GM12875 (cell line): ENCODE data around the gene TIMM44.

ENCODE experiments used
- H3K4me3 ChIP-seq: one replicate; pipeline ENCODE4 v1.5.1; 2011; ENCODE audit warnings: low read depth, low read length, control low read depth
- TF ChIP-seq, protein P1 (sequence below): IDR thresholded peaks from 2 replicates; pipeline ENCODE4 v1.5.1; 2011; ENCODE audit warnings: low read depth, mild to moderate bottlenecking, control low read depth, inconsistent platforms, low read length, moderate library complexity, borderline replicate concordance; ENCODE audit not compliant: insufficient read depth

TIMM44 gene

DNA sequence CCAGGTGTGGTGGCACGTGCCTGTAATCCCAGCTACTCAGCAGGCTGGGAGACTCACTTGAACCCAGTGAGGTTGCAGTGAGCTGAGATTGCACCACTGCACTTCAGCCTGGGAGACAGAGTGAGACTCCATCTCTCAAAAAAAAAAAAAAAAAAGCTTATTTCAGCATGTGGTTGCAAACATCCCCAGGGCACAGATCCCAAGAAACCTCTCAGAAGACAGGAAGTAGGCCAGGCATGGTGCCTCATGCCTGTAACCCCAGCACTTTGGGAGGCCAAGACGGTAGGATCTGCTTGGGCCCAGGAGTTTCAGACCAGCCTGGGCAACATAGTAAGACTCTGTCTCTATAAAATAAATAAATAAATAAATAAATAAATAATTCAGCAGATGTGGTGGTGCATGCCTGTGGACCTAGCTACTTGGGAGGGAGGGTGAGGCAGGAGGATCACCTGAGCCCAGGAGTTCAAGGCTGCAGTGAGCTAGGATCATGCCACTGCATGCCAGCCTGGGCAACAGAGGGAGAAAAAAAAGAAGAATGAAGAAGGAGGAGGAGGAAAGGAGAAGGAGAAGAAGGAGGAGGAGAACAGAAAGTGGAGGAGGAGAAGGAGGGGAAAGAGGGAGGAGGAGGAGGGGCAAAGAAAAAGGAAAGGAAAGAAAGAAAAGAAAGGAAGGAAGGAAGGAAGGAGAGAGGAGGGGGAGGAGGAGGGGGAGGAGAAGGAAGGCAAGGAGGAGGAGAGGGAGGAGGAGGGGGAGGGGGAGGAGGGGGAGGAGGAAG, 59.5 kb downstream of the TIMM44 start:
- TF ChIP-seq, protein P1, sequence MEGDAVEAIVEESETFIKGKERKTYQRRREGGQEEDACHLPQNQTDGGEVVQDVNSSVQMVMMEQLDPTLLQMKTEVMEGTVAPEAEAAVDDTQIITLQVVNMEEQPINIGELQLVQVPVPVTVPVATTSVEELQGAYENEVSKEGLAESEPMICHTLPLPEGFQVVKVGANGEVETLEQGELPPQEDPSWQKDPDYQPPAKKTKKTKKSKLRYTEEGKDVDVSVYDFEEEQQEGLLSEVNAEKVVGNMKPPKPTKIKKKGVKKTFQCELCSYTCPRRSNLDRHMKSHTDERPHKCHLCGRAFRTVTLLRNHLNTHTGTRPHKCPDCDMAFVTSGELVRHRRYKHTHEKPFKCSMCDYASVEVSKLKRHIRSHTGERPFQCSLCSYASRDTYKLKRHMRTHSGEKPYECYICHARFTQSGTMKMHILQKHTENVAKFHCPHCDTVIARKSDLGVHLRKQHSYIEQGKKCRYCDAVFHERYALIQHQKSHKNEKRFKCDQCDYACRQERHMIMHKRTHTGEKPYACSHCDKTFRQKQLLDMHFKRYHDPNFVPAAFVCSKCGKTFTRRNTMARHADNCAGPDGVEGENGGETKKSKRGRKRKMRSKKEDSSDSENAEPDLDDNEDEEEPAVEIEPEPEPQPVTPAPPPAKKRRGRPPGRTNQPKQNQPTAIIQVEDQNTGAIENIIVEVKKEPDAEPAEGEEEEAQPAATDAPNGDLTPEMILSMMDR, result no peak

DNA sequence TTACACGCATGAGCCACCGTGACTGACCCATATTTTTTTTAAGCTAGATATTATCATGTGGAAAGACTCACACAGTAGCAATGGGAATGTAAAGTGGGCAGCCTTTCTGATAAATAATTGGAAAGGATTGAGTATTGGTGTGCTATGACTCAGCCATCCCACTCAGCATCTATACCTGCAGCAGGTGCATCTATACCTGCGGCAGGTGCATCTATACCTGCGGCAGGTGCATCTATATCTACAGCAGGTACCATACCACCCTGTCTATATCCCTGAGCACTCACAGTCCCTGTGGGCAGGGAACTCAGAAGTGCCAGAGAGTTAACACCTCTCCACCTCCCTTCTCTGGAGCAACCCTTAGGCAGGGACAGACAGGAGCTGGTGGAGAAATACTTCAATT, 60.4 kb downstream of the TIMM44 start:
- no peak overlapping the region for H3K4me3 ChIP-seq
- TF ChIP-seq, protein P1, result no peak

More for the DNA sequence above, 59.5 kb downstream of the TIMM44 start:
- H3K4me3 ChIP-seq, result no peak overlapping the region

DNA sequence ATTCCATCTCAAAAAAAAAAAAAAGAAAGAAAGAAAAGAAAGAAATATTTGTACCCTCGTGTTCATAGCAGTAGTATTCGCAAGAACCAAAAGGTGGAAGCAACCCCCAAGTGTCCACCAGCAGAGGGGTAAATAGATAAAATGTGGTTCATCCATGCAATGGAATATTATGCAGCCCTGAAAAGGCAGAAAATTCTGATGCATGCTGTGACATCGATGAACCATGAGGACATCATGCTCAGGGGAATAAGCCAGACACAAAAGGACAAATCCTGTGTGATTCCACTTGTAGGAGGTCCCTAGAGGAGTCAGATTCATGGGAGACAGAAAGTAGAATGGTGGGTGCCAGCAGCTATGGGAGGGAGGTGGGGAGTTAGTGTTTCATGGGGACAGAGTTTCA, 61.6 kb downstream of the TIMM44 start:
- TF ChIP-seq, protein P1, result no peak
- no peak overlapping the region for H3K4me3 ChIP-seq

DNA sequence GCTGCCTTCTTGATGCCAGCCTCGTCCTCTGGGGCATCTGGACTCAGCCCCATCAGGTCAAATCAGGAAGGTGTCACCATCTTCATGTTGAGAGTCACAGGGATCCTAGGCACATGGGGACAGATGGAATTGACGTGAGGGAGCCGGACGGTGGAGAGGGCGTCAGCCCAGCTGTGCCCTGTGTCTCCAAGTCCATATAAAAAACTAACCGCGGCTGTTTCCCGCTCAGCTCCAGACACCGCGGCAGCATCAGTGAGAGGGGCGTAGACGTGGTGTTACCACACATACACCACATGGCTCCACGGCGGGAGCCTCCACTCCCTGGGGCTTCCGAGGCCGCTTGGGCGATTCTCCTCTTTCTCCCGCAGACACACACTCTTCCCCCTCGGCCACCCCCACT, 63.6 kb downstream of the TIMM44 start:
- TF ChIP-seq, protein P1, result no peak
- no peak overlapping the region for H3K4me3 ChIP-seq

DNA sequence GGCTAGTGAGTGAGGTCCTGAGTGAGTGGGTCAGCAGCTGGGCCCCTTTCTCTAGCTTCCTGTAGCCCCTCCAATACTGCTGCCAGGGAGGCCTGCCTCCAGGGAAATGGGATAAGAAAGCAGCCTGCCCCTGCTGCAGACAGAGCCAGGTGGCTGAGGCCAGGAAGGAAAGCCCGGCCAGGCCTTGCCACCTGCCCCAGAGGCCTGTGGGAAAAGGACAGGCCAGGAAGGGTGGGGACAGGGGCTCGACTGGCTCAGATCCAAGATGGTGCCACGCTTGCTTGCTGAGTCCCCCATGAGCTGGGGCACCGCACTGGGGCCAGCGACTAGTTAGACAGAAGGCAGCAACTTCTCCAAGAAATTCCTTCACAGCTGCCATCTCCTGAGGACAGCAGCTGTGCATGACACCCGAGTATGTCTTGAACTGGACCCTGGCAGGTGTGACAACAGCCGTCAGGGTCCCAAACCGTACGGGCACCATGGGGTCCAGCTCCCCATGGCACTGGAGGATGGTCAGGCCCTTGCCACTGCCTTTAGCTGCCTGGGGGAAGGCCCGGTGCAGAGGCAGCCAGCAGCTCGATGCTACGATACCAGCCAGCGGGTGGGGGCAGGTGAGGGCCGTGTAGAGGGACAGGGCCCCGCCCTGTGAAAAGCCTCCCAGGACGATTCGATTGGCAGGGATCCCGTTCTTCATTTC, 64.2 kb downstream of the TIMM44 start:
- TF ChIP-seq, protein P1, result no peak
- no peak overlapping the region for H3K4me3 ChIP-seq

DNA sequence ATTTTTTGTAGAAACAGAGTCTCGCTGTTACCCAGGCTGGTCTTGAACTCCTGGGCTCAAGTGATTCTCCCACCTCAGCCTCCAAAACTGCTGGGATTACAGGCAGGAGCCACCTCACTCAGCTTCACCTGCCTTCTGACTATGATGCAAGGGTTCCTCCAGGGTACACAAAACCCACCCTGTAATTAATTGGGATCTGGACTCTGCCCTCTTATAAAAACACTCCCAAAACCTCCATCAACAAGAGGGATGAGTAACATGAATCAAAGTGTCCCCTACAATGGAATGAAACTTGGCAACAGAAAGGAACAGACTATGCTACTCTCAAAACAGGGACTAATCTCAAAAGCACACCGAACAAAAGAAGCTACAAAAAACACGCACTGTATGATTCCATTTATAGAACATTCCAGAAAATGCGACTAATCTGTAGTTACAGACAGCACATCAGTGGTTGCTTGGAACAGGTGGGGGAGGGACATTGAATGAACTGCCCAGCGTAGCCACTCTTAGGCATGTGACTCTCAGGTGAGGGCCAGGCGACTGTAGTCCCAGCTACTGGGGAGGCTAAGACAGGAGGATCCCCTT, 66.1 kb downstream of the TIMM44 start:
- TF ChIP-seq, protein P1, result no peak
- H3K4me3 ChIP-seq, result no peak overlapping the region
